ENCODE results near the gene FRMD3.

DNA sequence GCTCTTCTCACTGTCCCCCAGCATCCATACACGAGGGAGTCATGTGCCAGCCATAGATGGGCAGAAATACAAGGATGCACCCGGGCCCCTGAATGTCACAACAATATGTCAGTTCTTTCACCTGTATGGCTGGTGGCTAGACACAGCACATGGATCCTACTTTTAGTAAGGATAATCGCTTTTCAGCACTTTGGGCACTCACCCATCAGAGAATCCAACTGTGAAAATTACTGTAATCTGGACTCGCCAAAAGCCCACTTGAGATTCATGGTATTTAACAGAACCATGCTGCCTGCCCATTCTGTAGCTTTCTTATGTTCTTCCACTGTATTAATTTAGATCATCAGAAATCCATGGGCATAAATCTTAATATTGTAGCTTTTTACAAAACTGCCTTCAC lies 124.8 kb downstream of the FRMD3 start:
- TF ChIP-seq, protein P1, sequence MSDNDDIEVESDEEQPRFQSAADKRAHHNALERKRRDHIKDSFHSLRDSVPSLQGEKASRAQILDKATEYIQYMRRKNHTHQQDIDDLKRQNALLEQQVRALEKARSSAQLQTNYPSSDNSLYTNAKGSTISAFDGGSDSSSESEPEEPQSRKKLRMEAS (IDR thresholded peaks at IDR 0.05; ENCODE audit: low read depth, low read length) = no peak
- TF ChIP-seq, protein P2, sequence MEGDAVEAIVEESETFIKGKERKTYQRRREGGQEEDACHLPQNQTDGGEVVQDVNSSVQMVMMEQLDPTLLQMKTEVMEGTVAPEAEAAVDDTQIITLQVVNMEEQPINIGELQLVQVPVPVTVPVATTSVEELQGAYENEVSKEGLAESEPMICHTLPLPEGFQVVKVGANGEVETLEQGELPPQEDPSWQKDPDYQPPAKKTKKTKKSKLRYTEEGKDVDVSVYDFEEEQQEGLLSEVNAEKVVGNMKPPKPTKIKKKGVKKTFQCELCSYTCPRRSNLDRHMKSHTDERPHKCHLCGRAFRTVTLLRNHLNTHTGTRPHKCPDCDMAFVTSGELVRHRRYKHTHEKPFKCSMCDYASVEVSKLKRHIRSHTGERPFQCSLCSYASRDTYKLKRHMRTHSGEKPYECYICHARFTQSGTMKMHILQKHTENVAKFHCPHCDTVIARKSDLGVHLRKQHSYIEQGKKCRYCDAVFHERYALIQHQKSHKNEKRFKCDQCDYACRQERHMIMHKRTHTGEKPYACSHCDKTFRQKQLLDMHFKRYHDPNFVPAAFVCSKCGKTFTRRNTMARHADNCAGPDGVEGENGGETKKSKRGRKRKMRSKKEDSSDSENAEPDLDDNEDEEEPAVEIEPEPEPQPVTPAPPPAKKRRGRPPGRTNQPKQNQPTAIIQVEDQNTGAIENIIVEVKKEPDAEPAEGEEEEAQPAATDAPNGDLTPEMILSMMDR (IDR thresholded peaks at IDR 0.05; ENCODE audit: low read depth, low read length) = no peak
- no peak for TF ChIP-seq POLR2A (IDR thresholded peaks at IDR 0.05; ENCODE audit: extremely low read depth, insufficient read length)
- no peak for TF ChIP-seq MYC (IDR thresholded peaks at IDR 0.05; ENCODE audit: low read depth, low read length)

Data from NB4 (cell line).